AG04450 (cell line): Measurements from ENCODE around the gene TSR2. TPM values are rescaled to one million over a fixed set of nuclear protein-coding genes. Genes with fewer than 3 reads are reported as not detected.
A peak's percentile ranks its signal among the peaks of the same experiment; 100 is the strongest.

ENCODE experiments used
- CTCF ChIA-PET: fragments of 300-600, 350-600 bp; formaldehyde crosslinking; extraction: SDS; loops from one replicate; lab custom pipeline; 2022; ENCODE audit warnings: antibody characterized with exemption, inconsistent platforms; lab: Charles Lee
- POLR2A ChIA-PET: fragments of 350-600 bp; formaldehyde crosslinking; extraction: SDS; loops from one replicate; lab custom pipeline; 2021; ENCODE audit warnings: antibody characterized with exemption, inconsistent platforms; lab: Yijun Ruan, JAX
- DNase-seq: peaks from one replicate; pipeline ENCODE4 v3.0.0-alpha.2; 2011; ENCODE audit warnings: low read depth, low spot score
- H3K27ac ChIP-seq: one replicate; pipeline ENCODE4 v1.5.1; 2012; ENCODE audit warnings: low read depth, low read length, control low read depth
- H3K27me3 ChIP-seq: one replicate; pipeline ENCODE4 v1.6.0; 2012; ENCODE audit warnings: low read length; ENCODE audit not compliant: control insufficient read depth, insufficient read depth
- H3K4me3 ChIP-seq: 2 replicates; pipeline ENCODE4 v1.5.1; 2011; ENCODE audit warnings: mild to moderate bottlenecking, low read depth, low read length, control low read depth
- H3K9me3 ChIP-seq: 2 replicates; pipeline ENCODE4 v1.5.1; 2012; ENCODE audit warnings: low read length; ENCODE audit not compliant: control insufficient read depth, insufficient read depth
- CTCF ChIP-seq: IDR thresholded peaks from 2 replicates; pipeline ENCODE4 v1.5.1; 2011; ENCODE audit warnings: low read depth, low read length, control low read depth, inconsistent platforms
- polyA minus RNA-seq: library from RNA; depleted of rRNA, polyadenylated mRNA; stranded (reverse); fragments of >200 nt; gene quantifications from 2 replicates; pipeline ENCODE4 v1.2.3, GENCODE V29; 2011; rRNA and poly(A)+ RNA removed
- polyA plus RNA-seq: library from polyadenylated mRNA; depleted of rRNA; stranded (reverse); fragments of >200 nt; gene quantifications from 2 replicates; pipeline ENCODE4 v1.2.3, GENCODE V29; 2011; rRNA removed

TSR2 gene, protein sequence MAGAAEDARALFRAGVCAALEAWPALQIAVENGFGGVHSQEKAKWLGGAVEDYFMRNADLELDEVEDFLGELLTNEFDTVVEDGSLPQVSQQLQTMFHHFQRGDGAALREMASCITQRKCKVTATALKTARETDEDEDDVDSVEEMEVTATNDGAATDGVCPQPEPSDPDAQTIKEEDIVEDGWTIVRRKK
- polyA plus RNA-seq (15.2 and 17.8 TPM in 2 replicates), polyA minus RNA-seq (4.5 and 5.3 TPM in 2 replicates)

DNA sequence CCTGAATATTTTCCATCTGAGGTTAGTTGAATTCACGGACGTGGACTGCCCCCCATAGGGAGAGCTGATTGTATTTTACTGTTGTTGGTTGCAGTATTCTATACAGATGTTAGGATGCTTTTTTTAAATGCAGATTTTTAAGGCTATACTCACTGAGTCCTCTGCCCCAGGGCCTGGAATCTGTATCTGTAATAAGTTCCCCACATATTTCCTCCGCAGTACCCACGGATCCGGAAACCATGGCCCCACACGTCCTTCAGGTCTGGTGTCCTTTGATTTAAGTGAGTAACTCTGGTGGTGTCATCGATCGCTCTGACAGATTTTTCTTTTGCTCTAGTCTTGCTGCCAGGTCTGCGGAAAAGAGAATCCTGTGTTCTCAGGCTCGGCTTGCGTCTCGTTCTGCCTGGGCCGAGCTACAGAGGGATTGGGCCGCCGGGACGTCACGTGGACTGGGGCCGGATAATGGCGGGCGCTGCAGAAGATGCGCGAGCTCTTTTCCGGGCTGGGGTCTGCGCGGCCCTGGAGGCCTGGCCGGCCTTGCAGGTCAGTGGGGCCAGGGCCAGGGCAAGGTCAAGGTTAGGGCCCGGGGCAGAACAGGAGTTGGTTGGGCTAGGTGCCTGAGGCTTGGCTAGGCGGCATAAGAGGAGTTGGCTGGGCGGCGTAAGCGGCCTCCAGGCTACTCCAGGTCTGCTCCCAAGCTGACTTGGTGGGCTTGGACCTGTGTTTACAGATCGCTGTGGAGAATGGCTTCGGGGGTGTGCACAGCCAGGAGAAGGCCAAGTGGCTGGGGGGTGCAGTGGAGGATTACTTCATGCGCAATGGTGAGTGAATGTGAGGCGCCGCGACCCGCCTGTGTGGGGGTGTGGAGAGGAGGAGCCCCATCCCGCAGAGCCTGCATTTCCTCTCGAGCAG is at the start of gene TSR2:
Gene TSR2 (plus strand): TSS at position 445 of the 912 bp plus-strand sequence. CDS start 18 bp downstream, at position 463.
- peak; percentile 31 for TF ChIP-seq CTCF
- H3K4me3 ChIP-seq, result peak within 1 kb of the TSS; percentile 81
- peak; percentile 65 for DNase-seq
- no peaks in the 10 kb centered on the region for H3K27me3 ChIP-seq
- ChIA-PET POLR2A (interaction anchor here (0.6 to 1.3 kb wide), 4 partner anchors 90 to 397 kb away, joined by 3 to 7 read pairs (median 4); partner anchors contain the start of genes FAM120C and GNL3L), CTCF (interaction anchor here (0.6 to 1.5 kb wide), 2 partner anchors 42 to 397 kb away, joined by 4 to 6 read pairs; no protein-coding TSS in a partner anchor)
- H3K27ac ChIP-seq, result peak within 1 kb of the TSS; percentile 31
- H3K9me3 ChIP-seq, result no peaks in the 10 kb centered on the region

DNA sequence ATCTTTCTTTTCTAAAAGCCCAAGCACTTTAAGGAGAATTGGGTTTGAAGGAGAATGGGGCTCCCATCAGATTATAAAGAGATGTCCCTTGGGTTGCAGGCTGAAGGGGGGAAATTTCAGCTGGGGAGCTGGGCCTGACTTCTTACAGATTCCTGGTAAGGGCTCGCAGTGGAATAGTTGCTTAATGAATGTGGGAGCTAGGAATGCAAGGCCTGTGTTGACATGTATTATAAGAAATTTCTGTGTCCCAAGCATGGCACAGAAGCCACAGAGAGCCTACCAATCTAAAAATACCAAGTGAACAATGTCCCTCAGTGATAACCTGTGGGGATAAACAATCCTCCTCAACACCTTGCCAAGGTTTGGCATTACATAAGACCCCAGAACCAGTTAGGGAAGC is 43.1 kb upstream of the TSR2 start:
- H3K9me3 ChIP-seq, result no peaks in the 10 kb centered on the region
- ChIA-PET CTCF (no interaction called here), POLR2A (no interaction called here)
- H3K4me3 ChIP-seq, result no peak overlapping the region
- TF ChIP-seq CTCF, result no peak
- no peak overlapping the region for H3K27ac ChIP-seq
- H3K27me3 ChIP-seq, result no peaks in the 10 kb centered on the region
- no peak for DNase-seq

DNA sequence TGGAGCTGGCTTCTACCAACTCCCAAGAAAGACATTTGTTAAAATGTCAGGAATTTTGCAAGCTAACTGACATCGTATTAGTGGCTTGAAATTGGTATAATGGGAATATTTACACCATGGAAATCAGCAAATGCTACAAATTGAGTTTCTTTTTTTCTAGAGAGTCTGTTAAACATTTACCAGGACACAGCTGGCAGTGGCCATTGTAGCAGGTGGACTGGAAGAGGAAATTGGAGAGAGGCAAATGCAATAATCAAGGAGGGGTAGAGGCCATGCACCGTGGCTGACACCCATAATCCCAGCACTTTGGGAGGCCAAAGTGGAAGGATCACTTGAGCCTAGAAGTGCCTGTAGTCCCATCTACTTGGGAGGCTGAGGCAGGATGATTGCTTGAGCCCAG is 32.9 kb upstream of the TSR2 start:
- ChIA-PET CTCF (no interaction called here), POLR2A (no interaction called here)
- no peaks in the 10 kb centered on the region for H3K9me3 ChIP-seq
- no peak overlapping the region for H3K4me3 ChIP-seq
- H3K27ac ChIP-seq, result no peak overlapping the region
- TF ChIP-seq CTCF, result no peak
- H3K27me3 ChIP-seq, result no peaks in the 10 kb centered on the region
- DNase-seq, result no peak

DNA sequence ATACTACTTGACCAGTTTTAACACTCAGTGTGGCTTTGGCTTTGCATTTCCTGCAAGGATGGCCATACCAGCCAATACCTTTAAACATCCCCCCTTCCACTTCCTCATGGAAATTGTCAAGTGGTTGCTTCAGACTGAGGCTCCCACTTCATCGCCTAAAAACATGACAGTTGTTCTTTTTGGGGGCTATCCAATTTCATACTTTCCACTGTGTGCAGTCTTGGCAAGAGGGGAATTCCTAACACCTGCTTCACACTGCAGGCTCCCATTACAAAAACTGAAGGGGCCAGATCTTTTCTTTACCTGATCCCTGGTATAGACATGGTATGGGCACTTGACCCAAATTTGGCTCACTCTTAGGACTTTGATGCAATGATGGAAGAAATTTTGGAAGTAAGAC is 28.5 kb upstream of the TSR2 start:
- Histone ChIP-seq H3K9me3 (no peaks in the 10 kb centered on the region), H3K27ac (no peak overlapping the region), H3K4me3 (no peak overlapping the region), H3K27me3 (no peaks in the 10 kb centered on the region)
- TF ChIP-seq CTCF, result no peak
- CTCF ChIA-PET, result no interaction called here
- DNase-seq, result no peak
- POLR2A ChIA-PET, result no interaction called here

- CTCF ChIA-PET, result no interaction called here
- POLR2A ChIA-PET, result no interaction called here
- Histone ChIP-seq H3K4me3 (no peak overlapping the region), H3K9me3 (no peaks in the 10 kb centered on the region), H3K27ac (no peak overlapping the region), H3K27me3 (no peaks in the 10 kb centered on the region)
- no peak for TF ChIP-seq CTCF
- DNase-seq, result no peak
Observed at GRCh38 chrX:54413753-54414152, 26.5 kb upstream of the TSR2 start.
